Colonic mucosa (tissue), 4 donors: ENCODE measurements around the gene RAB11FIP4. TPM values are rescaled to one million over a fixed set of nuclear protein-coding genes. Genes with fewer than 3 reads are reported as not detected.

Experiments
- DNase-seq: peaks from one replicate; pipeline ENCODE4 v3.0.0-alpha.2; 2020
- H3K27ac ChIP-seq: fragments of 200-600 bp; one replicate; pipeline ENCODE4 v1.8.0; 2021
- H3K27me3 ChIP-seq: fragments of 200-600 bp; one replicate; pipeline ENCODE4 v1.8.0; 2021
- H3K36me3 ChIP-seq: fragments of 200-600 bp; one replicate; pipeline ENCODE4 v1.8.0; 2021
- H3K4me1 ChIP-seq: fragments of 200-600 bp; one replicate; pipeline ENCODE4 v1.8.0; 2021; ENCODE audit warnings: mild to moderate bottlenecking
- H3K4me3 ChIP-seq: fragments of 200-600 bp; one replicate; pipeline ENCODE4 v1.8.0; 2021
- H3K9ac ChIP-seq, 2 donors: one replicate each; pipeline ENCODE4 v1.7.0; 2013; ENCODE audit warnings: control low read depth in 2 of 2, low read depth in 2 of 2, low read length in 2 of 2
- H3K9me3 ChIP-seq: fragments of 200-600 bp; one replicate; pipeline ENCODE4 v1.8.0; 2021
- CTCF ChIP-seq: fragments of 200-600 bp; IDR thresholded peaks from one replicate; pipeline ENCODE4 v1.8.0; 2022; ENCODE audit warnings: antibody characterized with exemption, mild to moderate bottlenecking
- intact Hi-C: fragments of 100-400 bp; cut with DNase I; formaldehyde crosslinking; loops from one replicate; pipeline ENCODE4 v1.14.1; 2022
- total RNA-seq, 2 donors: library from RNA; stranded (reverse); fragmentation: NEBNext Ultra II Directional in 1 of 2; extraction: Animal tissue kit (Norgen Biotek cat#: 25700) in 1 of 2; gene quantifications; one replicate each; pipeline ENCODE4 v1.2.1, GENCODE V29; 2021
- donor health status: healthy.
- donor health status: DM: no; HTN: no; CAD: no.
- donor health status: DM: no; HTN: no; CAD: no.

RAB11FIP4 gene
- total RNA-seq, 2 donors from 2014 or later: 41.5 to 46.0 TPM

DNA sequence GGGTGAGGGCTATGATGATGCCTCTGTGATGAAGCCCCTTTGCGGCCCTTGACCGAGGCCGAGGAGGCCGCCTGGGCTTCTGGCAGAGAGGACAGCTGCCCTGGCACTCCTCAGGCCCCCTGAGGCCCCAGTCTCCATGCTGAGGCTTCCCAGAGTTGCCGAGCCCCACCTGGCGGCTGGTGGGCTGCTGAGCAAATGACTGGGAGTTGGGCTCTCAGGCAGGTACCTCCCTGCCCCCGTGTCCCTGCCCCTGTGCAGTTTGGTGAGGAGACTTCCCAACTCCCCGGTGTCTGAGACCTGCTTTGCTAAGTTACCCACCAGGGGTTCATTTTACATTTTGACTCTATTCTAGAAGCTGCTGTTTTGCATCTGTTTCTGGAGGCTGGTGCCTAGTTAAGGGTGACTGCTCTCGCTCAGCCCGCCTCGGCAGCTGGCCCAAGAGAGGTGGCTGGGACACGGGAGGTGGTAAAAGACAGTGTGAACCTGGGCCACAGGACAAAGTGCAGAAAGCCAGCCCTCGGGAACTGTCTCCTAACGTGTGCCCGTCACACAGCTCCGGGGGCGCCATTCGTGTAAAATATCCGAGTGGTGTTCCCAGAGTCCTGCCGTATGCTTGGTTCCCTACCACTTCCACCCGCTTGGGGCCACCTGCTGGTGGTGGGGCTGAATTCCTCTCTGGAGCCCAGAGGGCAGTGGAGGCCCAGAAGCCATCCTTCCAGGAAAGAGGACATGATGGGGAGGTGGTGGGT, 134.5 kb downstream of the RAB11FIP4 start:
- no peak for DNase-seq

GRCh38 chr17:31527606-31528005, 136.1 kb downstream of the RAB11FIP4 start:
- Histone ChIP-seq H3K27ac (no peak overlapping the region), H3K4me1 (no peaks in the 10 kb centered on the region), H3K9me3 (no peaks in the 10 kb centered on the region), H3K36me3 (peaks cover 7% of the 10 kb centered on the region), H3K4me3 (no peak overlapping the region), H3K9ac (no peak overlapping the region), H3K27me3 (no peaks in the 10 kb centered on the region)
- no peak for TF ChIP-seq CTCF
- intact Hi-C loops: loop anchor here (5.0 kb wide), 1 partner anchor 140 kb away; no protein-coding TSS in a partner anchor
- DNase-seq: no peak

More for the DNA sequence above, 134.5 kb downstream of the RAB11FIP4 start:
- no peaks in the 10 kb centered on the region for H3K27me3 ChIP-seq
- no peaks in the 10 kb centered on the region for H3K36me3 ChIP-seq
- no peaks in the 10 kb centered on the region for H3K9me3 ChIP-seq
- no peak overlapping the region for H3K4me3 ChIP-seq
- no peak for TF ChIP-seq CTCF
- intact Hi-C loops: loop anchor here (2.0 to 5.0 kb wide), 2 partner anchors 89 to 139 kb away; no protein-coding TSS in a partner anchor
- H3K9ac ChIP-seq: peak overlapping the region in 1 of 2 donors; percentile 12
- H3K4me1 ChIP-seq: no peaks in the 10 kb centered on the region
- H3K27ac ChIP-seq: no peak overlapping the region

DNA sequence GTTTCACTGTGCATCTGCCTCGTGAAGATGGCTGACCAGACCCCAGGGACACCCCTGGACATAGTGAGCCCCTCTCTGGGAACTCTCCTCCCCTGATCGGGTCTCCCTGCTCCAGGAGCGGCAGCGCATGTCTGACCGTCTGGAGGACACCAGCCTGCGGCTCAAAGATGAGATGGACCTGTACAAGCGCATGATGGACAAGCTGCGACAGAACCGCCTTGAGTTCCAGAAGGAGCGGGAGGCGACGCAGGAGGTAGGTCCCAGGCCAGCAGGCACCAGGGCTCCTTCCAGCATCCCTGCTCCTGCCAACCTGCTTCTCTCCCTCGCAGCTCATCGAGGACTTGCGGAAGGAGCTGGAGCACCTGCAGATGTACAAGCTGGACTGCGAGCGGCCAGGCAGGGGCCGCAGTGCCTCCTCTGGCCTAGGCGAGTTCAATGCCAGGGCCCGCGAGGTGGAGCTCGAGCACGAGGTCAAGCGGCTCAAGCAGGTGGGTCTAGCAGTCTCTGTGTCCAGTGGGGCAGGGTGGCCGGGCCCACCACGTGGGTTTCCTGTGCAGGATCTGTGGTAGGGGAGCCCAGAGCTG, 136.9 kb downstream of the RAB11FIP4 start:
- peaks cover 7% of the 10 kb centered on the region for H3K36me3 ChIP-seq
- no peak overlapping the region for H3K27ac ChIP-seq
- H3K4me3 ChIP-seq: no peak overlapping the region
- H3K9ac ChIP-seq: no peak overlapping the region
- no peak for TF ChIP-seq CTCF
- H3K9me3 ChIP-seq: no peaks in the 10 kb centered on the region
- H3K4me1 ChIP-seq: no peaks in the 10 kb centered on the region
- intact Hi-C loops: loop anchor here (5.0 kb wide), 1 partner anchor 141 kb away; no protein-coding TSS in a partner anchor
- H3K27me3 ChIP-seq: no peaks in the 10 kb centered on the region
- no peak for DNase-seq

DNA sequence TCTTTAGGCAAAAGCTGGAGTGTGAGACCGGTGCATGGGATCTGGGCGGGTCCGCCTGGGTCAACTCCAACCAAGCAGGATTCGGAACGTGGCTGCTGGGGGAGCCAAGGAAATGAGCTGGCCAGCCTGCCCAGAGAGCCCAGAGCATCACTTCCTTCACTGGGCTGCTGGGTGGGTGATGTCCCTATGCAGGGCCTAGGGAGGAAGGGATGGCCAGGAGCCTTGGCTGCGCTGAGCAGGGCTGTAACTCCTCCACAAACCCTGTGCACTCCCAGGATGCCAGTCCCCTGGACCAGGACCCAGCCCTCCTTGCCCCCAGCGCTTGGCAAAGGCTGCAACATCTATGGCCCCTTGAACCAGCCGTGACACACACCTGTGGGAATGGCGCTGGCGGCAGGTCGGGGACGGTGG, 138.4 kb downstream of the RAB11FIP4 start:
- DNase-seq: no peak
- Histone ChIP-seq H3K36me3 (peaks cover 7% of the 10 kb centered on the region), H3K9me3 (no peaks in the 10 kb centered on the region), H3K9ac (no peak overlapping the region), H3K4me1 (no peaks in the 10 kb centered on the region), H3K27me3 (no peaks in the 10 kb centered on the region), H3K4me3 (no peak overlapping the region), H3K27ac (no peak overlapping the region)
- no peak for TF ChIP-seq CTCF
- intact Hi-C loops: loop anchor here (5.0 kb wide), 1 partner anchor 143 kb away; no protein-coding TSS in a partner anchor

DNA sequence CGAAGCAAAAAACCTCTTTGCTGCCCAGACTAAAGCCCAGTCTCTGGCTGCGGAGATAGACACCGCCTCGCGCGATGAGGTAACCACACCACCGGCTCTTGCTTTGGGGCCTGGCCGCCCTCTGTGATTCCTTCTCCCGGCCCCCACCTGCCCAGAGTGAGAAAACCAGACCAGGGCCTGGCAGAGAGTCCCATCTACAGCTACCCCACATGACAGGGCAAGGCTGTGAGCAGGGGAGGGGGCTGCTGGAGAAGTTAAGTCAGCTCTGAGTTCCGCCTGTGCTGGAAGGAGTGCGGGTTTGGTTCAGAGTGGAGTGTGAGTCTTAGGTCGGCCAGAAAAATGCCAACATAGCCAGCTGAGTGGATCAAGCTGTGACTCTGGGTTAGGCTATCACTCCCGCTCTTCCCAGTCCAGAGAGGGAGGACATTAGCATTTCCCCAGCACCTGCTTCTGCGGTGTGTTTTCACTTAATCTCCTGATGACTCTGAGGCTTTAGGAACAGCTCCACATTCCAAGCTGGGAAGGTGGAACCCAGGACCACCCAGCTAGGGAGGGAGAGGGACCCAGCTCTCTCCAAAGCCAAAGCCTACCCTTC, 139.0 kb downstream of the RAB11FIP4 start:
- intact Hi-C loops: no loop called here
- TF ChIP-seq CTCF: no peak
- Histone ChIP-seq H3K9me3 (no peaks in the 10 kb centered on the region), H3K36me3 (peaks cover 7% of the 10 kb centered on the region), H3K9ac (no peak overlapping the region), H3K27me3 (no peaks in the 10 kb centered on the region), H3K27ac (no peak overlapping the region), H3K4me1 (no peaks in the 10 kb centered on the region), H3K4me3 (no peak overlapping the region)
- DNase-seq: no peak
